C4-2B (cell line): Measurements from ENCODE around the gene ZFP57.

Experiments
- CTCF ChIP-seq: fragments of 450-650 bp; conservative IDR thresholded peaks from 2 replicates; pipeline ENCODE4 v1.5.1; 2017; ENCODE audit warnings: mild to moderate bottlenecking
- ZFX ChIP-seq: fragments of 450-650 bp; IDR thresholded peaks from 2 replicates; pipeline ENCODE4 v1.6.1; 2017

DNA sequence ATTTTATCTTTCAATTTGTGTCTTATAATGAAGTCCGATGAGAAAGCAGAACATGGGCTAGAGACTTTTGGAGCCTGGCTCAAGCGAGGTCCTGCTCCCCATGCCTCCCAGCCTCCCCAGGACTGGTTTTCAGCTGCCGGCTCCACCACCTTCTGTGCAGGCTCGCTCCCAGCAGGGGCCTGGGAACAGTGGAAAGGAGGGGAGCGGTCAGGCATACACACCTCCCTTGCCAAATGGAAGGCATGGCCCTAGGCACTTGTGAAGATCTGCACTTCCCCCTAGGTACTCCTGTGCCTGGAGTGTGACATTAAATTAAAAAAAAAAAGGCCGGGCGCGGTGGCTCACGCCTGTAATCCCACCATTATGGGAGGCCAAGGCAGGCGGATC lies 28.8 kb downstream of the ZFP57 start:
- TF ChIP-seq CTCF (no peak), ZFX (no peak)
